Hepatocyte (in vitro differentiated cells): ENCODE measurements around the gene SNRNP27.

Experiments
- CTCF ChIP-seq: fragments of 200-600 bp; sonication (generic); IDR thresholded peaks from 2 replicates; pipeline ENCODE4 v1.5.1; 2016; ENCODE audit warnings: antibody characterized with exemption, mild to moderate bottlenecking; ENCODE audit not compliant: poor library complexity
- EZH2 ChIP-seq: fragments of 200-600 bp; sonication (generic); IDR thresholded peaks from 2 replicates; pipeline ENCODE4 v1.6.1; 2016; ENCODE audit warnings: antibody characterized with exemption, mild to moderate bottlenecking, borderline replicate concordance
- EZH2phosphoT487 ChIP-seq: fragments of 200-600 bp; sonication (generic); IDR thresholded peaks from one replicate; pipeline ENCODE4 v1.6.1; 2018; ENCODE audit warnings: antibody characterized with exemption, mild to moderate bottlenecking, low read depth, moderate library complexity; ENCODE audit not compliant: unreplicated experiment, severe bottlenecking

DNA sequence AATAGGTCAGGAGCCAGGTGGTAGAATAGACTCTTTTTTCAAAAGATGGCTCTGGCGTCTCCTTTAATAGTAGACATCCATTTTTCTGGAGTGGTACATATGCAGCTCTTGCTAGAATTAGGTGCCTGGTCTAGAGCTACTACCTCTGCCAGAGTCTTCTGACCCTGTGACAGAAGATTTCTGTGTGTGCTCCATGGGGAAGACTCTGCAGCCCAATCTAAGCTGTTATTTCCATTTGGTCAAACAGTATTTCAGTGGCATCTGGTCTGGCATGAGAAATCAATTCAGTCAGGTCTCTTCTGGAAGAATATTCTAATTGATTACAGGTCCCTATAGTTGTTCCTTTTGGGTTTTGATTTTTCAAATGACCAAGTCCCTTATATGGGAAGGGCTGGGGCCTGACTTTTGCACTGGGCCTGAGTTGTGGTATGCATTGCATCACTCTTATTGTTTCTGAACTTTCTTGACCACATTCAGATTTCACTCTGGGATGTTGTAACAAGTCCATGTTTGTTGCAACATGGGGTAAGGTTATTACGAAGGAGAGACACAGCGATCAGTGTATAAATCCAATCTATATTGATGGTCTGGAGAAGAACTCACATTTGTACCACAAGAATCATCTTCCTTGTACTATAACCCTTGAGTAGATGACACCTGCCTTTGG lies 33.2 kb downstream of the SNRNP27 start:
- TF ChIP-seq CTCF = no peak
- TF ChIP-seq EZH2 = no peak
- no peak for TF ChIP-seq EZH2phosphoT487
